ENCODE data around the gene GASK1A. TPM values are rescaled to one million over a fixed set of nuclear protein-coding genes. Genes with fewer than 3 reads are reported as not detected.

GASK1A gene
- total and polyA plus RNA-seq, 10 of the 15 experiments (the other 5 are each of a cell fraction or from before 2014, with no cell fraction given): 0.18 TPM; not detected in 9

DNA sequence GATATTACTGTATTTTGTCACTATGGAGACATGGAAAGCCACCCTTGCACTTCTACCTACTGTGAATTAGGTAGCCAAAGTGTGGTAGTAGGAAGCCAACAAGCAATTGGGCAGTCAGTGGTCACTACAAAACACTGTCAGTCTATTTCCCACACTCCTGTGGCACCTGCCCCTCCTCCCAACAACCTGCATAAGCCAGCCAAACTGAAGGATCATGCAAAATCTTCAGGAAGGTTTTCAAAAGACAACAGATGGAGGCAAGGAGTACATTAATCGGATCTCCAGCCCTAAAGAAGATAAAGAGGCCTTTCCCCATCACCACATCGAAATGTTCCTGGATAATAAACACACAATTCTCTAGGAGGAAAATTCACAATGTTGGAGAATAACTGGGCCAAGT, 114.9 kb downstream of the GASK1A start:
- intact Hi-C loops (cut with micrococcal nuclease; ENCODE audit: unreplicated experiment): no loop called here
- CTCF ChIA-PET: no interaction called here

GRCh38 chr3:43094381-43094780, 115.3 kb downstream of the GASK1A start:
- no peaks in the 10 kb centered on the region for H3K4me1 ChIP-seq (ENCODE audit: control insufficient read depth, insufficient read depth, low read length)
- H3K36me3 ChIP-seq (ENCODE audit: control insufficient read depth in 2 of 2, insufficient read depth in 2 of 2, low read length in 1 of 2): no peaks in the 10 kb centered on the region
- FAIRE-seq: no peak
- H3K4me3 ChIP-seq: no peak overlapping the region
- no peak for DNase-seq (ENCODE audit: low read depth, low spot score)
- ChIA-PET SMC1A (ENCODE audit: uncharacterized antibody, unreplicated experiment) (no interaction called here), CTCF (no interaction called here), RAD21 (ENCODE audit: unreplicated experiment) (no interaction called here), POLR2A (no interaction called here)
- intact Hi-C loops (cut with micrococcal nuclease; ENCODE audit: unreplicated experiment): no loop called here
- no peaks in the 10 kb centered on the region for H3K79me2 ChIP-seq (ENCODE audit: control insufficient read depth, insufficient read depth, low read length)
- no peak overlapping the region for H3K9ac ChIP-seq (ENCODE audit: control insufficient read depth, insufficient read depth, low read length)
- no peak overlapping the region for H3K4me2 ChIP-seq (ENCODE audit: control insufficient read depth, insufficient read depth)
- H4K20me1 ChIP-seq (ENCODE audit: control insufficient read depth, insufficient read depth): no peaks in the 10 kb centered on the region
- no peak overlapping the region for H2AFZ ChIP-seq (ENCODE audit: control insufficient read depth, low read depth, low read length)
- no peak for ATAC-seq
- no TSS peak for BruUV-seq (replicated peaks)
- in situ Hi-C loops (cut with MboI): no loop called here
- no peak overlapping the region for H3K27ac ChIP-seq (ENCODE audit: control insufficient read depth, insufficient read depth)
- H3K9me3 ChIP-seq (replicated peaks; ENCODE audit: control insufficient read depth, insufficient read depth, low read length): no peaks in the 10 kb centered on the region
- 27% methylated on average over 2 of the region's 2 CpGs for WGBS (ENCODE audit: insufficient coverage, insufficient replicate concordance, low lambda C conversion rate, missing lambda C conversion rate)
- peaks cover 0 to 3% of the 10 kb centered on the region in 2 experiments; a peak in 2 of 4 replicates for H3K27me3 ChIP-seq (replicated peaks in 1 of 2; ENCODE audit: control insufficient read depth in 2 of 2, insufficient read depth in 2 of 2, low read length in 1 of 2)
- TF ChIP-seq, protein P1, sequence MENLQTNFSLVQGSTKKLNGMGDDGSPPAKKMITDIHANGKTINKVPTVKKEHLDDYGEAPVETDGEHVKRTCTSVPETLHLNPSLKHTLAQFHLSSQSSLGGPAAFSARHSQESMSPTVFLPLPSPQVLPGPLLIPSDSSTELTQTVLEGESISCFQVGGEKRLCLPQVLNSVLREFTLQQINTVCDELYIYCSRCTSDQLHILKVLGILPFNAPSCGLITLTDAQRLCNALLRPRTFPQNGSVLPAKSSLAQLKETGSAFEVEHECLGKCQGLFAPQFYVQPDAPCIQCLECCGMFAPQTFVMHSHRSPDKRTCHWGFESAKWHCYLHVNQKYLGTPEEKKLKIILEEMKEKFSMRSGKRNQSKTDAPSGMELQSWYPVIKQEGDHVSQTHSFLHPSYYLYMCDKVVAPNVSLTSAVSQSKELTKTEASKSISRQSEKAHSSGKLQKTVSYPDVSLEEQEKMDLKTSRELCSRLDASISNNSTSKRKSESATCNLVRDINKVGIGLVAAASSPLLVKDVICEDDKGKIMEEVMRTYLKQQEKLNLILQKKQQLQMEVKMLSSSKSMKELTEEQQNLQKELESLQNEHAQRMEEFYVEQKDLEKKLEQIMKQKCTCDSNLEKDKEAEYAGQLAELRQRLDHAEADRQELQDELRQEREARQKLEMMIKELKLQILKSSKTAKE (IDR thresholded peaks at IDR 0.05; ENCODE audit: low read depth, poor library complexity, severe bottlenecking): no peak
- TF ChIP-seq TARDBP (IDR thresholded peaks at IDR 0.05; ENCODE audit: borderline replicate concordance) (no peak), JUND (IDR thresholded peaks at IDR 0.05; ENCODE audit: low read depth, low read length) (no peak), ESRRA (IDR thresholded peaks at IDR 0.05; ENCODE audit: low read length) (no peak), ZBTB11 (CRISPR knock-in tag; IDR thresholded peaks at IDR 0.05) (no peak)

More for the DNA sequence above, 114.9 kb downstream of the GASK1A start:
- ChIA-PET RAD21 (ENCODE audit: unreplicated experiment) (no interaction called here), POLR2A (no interaction called here), SMC1A (ENCODE audit: uncharacterized antibody, unreplicated experiment) (no interaction called here)
- no peak overlapping the region for H2AFZ ChIP-seq (ENCODE audit: control insufficient read depth, low read depth, low read length)
- no peaks in the 10 kb centered on the region for H3K79me2 ChIP-seq (ENCODE audit: control insufficient read depth, insufficient read depth, low read length)
- BruUV-seq (replicated peaks): no TSS peak
- no peaks in the 10 kb centered on the region for H3K4me1 ChIP-seq (ENCODE audit: control insufficient read depth, insufficient read depth, low read length)
- H3K27ac ChIP-seq (ENCODE audit: control insufficient read depth, insufficient read depth): no peak overlapping the region
- no peak for FAIRE-seq
- H3K4me2 ChIP-seq (ENCODE audit: control insufficient read depth, insufficient read depth): no peak overlapping the region
- WGBS (ENCODE audit: insufficient coverage, insufficient replicate concordance, low lambda C conversion rate, missing lambda C conversion rate): 0% methylated on average over 2 of the region's 2 CpGs
- DNase-seq (ENCODE audit: low read depth, low spot score): no peak
- H3K27me3 ChIP-seq (replicated peaks in 1 of 2; ENCODE audit: control insufficient read depth in 2 of 2, insufficient read depth in 2 of 2, low read length in 1 of 2): peaks cover 0 to 3% of the 10 kb centered on the region in 2 experiments; a peak in 2 of 4 replicates
- H3K4me3 ChIP-seq: no peak overlapping the region
- TF ChIP-seq POLR2AphosphoS2 (IDR thresholded peaks at IDR 0.05; ENCODE audit: low read depth, low read length): no peak
- H3K36me3 ChIP-seq (ENCODE audit: control insufficient read depth in 2 of 2, insufficient read depth in 2 of 2, low read length in 1 of 2): no peaks in the 10 kb centered on the region
- ATAC-seq: no peak
- H4K20me1 ChIP-seq (ENCODE audit: control insufficient read depth, insufficient read depth): no peaks in the 10 kb centered on the region
- in situ Hi-C loops (cut with MboI): no loop called here
- H3K9me3 ChIP-seq (replicated peaks; ENCODE audit: control insufficient read depth, insufficient read depth, low read length): no peaks in the 10 kb centered on the region
- H3K9ac ChIP-seq (ENCODE audit: control insufficient read depth, insufficient read depth, low read length): no peak overlapping the region

Measured in GM12878 (cell line).